Endothelial cell of hepatic sinusoid (primary cell): ENCODE data around the gene SIRT6.
"Not testable (repeated sequence)": the region's sequence is repeated elsewhere in the genome, so short reads cannot be mapped to it uniquely, and the experiment has no call there.

ENCODE experiments used
- in situ Hi-C: cut with HindIII; loops from 2 replicates; pipeline ENCODE4 v1.10.0; 2017; ENCODE audit warnings: low sequenced_read_pairs

The SIRT6 gene

DNA sequence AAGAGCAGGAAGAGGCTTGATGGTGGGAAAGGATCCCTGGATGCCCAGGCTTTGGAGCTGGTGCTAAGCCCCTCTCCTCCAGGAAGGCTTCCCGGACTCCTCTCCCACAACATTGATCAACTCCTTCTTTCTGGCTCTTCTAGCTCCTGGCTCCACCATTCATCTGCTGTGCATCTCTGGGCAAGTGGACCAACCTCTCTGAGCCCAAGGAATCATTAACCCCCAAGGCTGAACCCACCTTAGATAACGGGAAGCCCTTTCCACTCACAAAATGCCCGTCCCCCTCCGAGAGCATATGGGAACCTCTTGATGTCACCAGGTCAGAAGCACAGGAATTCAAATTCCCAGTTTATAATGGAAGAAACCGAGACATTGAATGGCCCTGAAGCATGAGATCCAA lies 5.2 kb downstream of the SIRT6 start:
- in situ Hi-C loops: no loop called here

DNA sequence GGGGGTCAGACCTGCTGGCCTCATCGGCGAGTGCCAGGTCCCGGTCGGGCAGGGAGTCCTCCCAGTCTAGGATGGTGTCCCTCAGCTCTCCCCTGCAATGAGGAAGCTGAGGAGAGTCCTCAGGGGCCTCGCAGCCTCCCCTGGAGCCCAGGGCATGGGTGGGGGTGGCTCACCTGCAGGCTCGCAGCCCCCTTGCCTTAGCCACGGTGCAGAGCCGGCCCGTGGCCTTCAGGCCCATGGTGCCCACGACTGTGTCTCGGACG lies 6.8 kb downstream of the SIRT6 start:
- in situ Hi-C loops: no loop called here

DNA sequence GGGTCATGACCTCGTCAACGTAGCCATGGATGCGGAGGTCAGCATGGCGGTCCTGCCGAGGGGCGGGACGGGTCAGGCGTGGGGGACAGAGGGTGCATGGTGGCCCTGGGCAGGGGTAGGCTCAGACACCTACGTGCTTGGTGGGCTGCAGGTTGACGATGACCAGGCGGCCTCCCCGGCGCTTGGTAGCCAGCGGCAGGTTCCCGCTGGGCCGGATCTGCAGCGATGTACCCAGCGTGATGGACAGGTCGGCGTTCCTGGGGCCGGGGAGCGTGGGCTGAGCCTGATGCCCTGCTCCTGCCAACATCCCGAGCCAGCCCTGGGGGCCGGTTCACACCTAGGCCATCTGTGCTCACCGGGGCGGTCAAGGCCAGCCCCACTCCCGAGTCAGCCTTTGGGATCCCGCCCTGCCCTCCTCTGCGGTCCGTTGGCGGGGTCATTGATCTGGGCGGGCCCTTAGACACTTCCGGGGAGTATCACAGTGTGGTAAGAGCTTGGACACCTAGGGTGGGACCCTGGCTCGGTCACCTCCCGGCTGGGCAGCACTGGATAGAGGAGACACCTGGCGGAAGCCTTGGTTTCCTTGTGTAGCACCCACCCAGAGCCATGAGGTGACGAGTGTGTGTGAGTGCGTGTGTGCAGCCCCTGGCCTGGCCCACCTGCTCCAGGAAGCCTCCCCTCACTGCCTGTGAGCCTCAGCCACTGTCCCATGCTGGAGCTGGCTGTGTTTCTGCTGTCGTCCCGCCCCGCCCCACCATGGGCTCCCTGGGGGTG lies 7.3 kb downstream of the SIRT6 start:
- in situ Hi-C loops: no loop called here

- in situ Hi-C loops: no loop called here
Measured at GRCh38 chr19:4174213-4174894, 8.0 kb downstream of the SIRT6 start.

- in situ Hi-C loops: no loop called here
Measured at GRCh38 chr19:4173479-4174212, 8.7 kb downstream of the SIRT6 start.

- in situ Hi-C loops: no loop called here
Measured at GRCh38 chr19:4172861-4173473, 9.4 kb downstream of the SIRT6 start.

GRCh38 chr19:4171676-4172075 lies 10.7 kb downstream of the SIRT6 start:
- in situ Hi-C loops: no loop called here

DNA sequence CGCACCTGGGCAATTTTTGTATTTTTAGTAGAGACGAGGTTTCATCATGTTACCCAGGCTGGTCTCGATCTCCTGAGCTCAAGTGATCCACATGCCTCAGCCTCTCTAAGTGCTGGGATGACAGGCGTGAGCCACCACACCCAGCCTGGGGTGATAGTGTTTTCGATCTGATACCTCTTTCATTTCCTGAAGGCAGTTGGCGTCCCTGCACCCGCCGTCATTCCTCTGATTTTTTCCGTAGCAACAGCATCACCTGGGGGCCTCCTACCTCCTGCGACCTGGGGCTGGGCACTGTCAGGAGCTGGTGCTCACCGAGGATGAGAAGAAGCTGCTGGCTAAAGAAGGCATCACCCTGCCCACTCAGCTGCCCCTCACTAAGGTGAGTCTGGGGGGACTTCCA lies 18.1 kb downstream of the SIRT6 start:
- in situ Hi-C loops: no loop called here

DNA sequence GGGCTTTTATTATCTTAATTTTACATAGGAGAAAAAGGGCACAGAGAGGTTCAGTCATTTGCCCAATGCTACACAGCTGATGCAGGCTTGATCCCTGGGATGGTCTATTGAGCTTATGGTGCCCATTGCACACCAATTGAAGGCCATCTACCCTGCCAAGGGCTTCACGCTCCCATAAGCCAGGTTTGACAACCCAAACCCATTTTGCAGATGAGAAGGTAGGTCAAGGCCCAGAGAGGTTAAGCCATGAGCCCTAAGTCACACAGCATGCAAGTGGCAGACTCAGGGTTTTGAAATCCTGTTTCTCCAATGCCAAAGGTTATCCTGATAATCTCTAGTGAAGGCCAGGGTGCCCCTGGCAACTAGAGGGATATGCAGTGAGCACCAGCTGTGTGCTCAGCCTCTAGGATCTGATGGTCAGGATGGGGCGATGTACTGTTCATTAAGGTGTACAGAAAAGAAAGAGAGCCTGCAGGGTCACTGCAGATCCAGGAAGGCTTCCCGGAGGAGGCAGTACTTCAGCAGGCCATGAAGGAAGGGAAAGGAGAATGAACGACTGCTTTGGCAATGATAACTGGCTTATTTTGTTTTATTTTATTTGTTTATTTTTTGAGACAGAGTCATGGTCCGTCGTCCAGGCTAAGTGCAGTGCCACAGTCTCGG lies 20.8 kb downstream of the SIRT6 start:
- in situ Hi-C loops: no loop called here

DNA sequence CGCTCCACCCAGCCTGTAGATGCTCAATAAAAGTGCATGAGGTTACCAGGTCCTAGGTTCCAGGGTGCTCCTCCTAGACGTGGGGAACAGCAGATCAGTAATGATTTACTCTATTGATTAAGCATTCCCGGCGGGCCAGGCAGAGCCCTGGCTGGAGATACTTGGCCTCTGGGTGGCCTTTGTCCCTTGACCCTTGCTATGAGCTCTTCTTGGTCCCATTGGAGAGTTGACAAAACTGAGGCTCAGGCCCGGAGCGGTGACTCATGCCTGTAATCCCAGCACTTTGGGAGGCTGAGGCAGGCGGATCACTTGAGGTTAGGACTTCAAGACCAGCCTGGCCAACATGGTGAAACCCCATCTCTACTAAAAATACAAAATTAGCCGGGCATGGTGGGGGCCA lies 24.4 kb downstream of the SIRT6 start:
- in situ Hi-C loops: not testable (repeated sequence)

DNA sequence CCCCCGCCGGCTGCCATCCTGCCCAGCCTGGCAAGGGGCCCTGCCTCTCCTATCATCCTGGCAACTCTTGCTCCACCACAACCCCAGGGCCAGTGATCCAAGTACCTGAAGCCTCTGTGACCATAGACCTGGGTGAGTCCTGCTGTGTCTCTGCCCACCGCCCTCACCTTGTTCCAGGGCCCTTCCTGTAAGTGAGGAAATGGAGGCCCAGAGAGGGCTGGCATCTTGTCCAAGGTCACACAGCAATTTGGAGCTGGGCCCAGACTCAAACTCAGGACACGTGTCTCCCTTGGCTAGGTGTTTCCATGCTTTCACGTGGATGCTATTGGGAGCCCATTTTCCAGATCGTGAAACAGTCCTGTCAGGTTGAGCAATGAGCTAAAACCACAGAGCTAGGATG lies 25.2 kb downstream of the SIRT6 start:
- in situ Hi-C loops: no loop called here

- in situ Hi-C loops: no loop called here
Measured at GRCh38 chr19:4154571-4155312, 27.6 kb downstream of the SIRT6 start.

- in situ Hi-C loops: no loop called here
Measured at GRCh38 chr19:4152241-4152998, 29.9 kb downstream of the SIRT6 start.

GRCh38 chr19:4151623-4152022 lies 30.7 kb downstream of the SIRT6 start:
- in situ Hi-C loops: no loop called here

GRCh38 chr19:4149518-4150288 lies 32.7 kb downstream of the SIRT6 start:
- in situ Hi-C loops: no loop called here

DNA sequence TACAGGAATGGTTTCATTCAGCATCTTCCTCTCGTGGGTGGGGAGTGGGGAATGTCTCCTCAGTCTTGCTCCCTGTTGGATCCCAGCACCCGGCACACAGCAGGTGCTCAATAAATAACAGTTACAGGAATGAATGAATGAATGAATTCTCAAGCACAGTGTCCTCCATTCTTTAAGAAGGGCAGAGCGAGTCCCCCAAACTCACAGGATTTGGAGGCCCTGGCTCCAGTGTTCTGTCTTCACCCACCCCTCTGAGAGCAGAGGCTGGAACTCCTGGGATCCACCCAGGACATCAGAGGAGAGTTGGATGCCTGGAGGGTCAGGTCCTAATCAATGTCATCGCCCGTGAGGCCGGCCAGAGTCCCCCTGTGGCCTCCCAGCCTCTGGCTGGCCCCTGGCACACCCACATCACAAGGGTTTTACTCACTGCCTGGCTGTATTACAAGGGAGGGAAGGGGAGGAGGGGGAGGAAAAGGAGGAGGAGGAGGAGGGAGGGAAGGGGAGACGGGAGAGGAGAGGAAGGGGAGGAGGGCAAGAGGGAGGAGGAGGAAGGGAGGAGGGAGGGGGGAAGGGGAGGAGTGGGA lies 37.6 kb downstream of the SIRT6 start:
- in situ Hi-C loops: no loop called here

GRCh38 chr19:4142916-4143315 lies 39.4 kb downstream of the SIRT6 start:
- in situ Hi-C loops: not testable (repeated sequence)

GRCh38 chr19:4140237-4140711 lies 42.1 kb downstream of the SIRT6 start:
- in situ Hi-C loops: no loop called here
